Uterus (tissue), 2 donors: ENCODE data around the gene TCHP.

Source experiments
- CTCF ChIP-seq, 4 experiments: fragments of 200-600 bp in 2 of 4; fragments of 450-650 bp in 2 of 4; sonication (generic) in 2 of 4; IDR thresholded peaks; one replicate each; pipeline ENCODE4 v1.5.1; 2016 to 2019; ENCODE audit warnings: antibody characterized with exemption in 4 of 4, mild to moderate bottlenecking in 2 of 4, moderate library complexity in 1 of 4
- POLR2A ChIP-seq, 2 donors: fragments of 450-650 bp; IDR thresholded peaks; one replicate each; pipeline ENCODE4 v1.6.1; 2016; ENCODE audit warnings: antibody characterized with exemption in 2 of 2, mild to moderate bottlenecking in 1 of 2, moderate library complexity in 1 of 2

DNA sequence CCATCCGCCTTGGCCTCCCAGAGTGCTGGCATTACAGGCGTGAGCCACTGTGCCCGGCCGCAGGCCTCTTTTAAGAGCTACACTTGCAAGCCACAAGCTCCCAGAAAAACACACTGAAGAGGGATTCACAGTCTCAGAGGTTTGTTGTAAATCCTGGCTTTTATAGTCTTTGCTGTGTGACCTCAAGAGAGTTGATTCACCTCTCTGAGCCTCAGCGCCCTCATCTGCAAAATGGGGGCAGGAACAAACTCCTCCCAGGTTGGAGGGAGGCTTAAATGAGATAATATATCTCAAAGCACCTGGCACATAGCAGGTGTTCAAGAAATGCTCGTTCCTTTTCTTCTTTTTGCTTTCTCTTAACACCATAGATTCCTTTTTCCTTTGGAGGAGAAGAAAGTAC lies 3.9 kb upstream of the TCHP start:
- TF ChIP-seq CTCF (IDR thresholded peaks at IDR 0.05): no peak
- no peak for TF ChIP-seq POLR2A (IDR thresholded peaks at IDR 0.05)
